NB4 (cell line): ENCODE results near the gene USP3.

Source experiments
- MYC ChIP-seq: IDR thresholded peaks from 2 replicates; pipeline ENCODE4 v1.6.1; 2011; ENCODE audit warnings: low read depth, low read length
- POLR2A ChIP-seq: IDR thresholded peaks from 2 replicates; pipeline ENCODE4 v1.6.1; 2011; ENCODE audit warnings: mild to moderate bottlenecking; ENCODE audit not compliant: insufficient read length; ENCODE audit errors: extremely low read depth
- TF ChIP-seq, protein P1 (sequence below): IDR thresholded peaks from one replicate; pipeline ENCODE4 v1.5.1; 2012; ENCODE audit warnings: low read depth, low read length

DNA sequence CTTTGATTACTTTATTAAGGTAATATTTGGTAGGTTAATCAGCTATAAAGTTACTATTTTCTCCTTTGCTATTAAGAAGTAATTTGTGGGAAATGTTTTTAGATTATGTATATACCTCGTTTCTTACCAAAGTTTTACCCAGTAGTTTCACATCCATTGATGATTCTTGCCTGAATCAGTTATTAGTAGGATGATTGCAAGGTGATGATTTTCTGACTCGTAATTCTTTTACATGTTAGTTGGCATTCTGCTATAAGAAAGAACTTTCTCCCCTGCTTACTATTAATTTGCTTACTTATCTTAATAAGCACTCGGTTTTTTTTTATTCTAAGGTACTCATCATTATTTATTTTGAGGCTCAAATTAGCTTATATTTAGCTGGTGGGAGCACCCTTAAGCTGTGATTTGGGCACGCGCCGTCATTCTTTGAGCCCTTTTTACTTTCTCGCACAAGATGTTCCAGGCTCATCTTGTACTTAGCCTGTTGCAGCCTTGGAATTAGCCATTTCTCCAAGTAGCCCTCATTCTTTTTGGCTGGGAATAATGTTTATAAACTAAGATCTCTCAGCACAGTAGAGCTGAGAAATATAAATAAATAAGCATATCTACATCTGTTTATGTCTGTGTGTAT, 15.3 kb downstream of the USP3 start:
- TF ChIP-seq, protein P1, sequence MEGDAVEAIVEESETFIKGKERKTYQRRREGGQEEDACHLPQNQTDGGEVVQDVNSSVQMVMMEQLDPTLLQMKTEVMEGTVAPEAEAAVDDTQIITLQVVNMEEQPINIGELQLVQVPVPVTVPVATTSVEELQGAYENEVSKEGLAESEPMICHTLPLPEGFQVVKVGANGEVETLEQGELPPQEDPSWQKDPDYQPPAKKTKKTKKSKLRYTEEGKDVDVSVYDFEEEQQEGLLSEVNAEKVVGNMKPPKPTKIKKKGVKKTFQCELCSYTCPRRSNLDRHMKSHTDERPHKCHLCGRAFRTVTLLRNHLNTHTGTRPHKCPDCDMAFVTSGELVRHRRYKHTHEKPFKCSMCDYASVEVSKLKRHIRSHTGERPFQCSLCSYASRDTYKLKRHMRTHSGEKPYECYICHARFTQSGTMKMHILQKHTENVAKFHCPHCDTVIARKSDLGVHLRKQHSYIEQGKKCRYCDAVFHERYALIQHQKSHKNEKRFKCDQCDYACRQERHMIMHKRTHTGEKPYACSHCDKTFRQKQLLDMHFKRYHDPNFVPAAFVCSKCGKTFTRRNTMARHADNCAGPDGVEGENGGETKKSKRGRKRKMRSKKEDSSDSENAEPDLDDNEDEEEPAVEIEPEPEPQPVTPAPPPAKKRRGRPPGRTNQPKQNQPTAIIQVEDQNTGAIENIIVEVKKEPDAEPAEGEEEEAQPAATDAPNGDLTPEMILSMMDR, result no peak
- TF ChIP-seq POLR2A (no peak), MYC (no peak)
